H1 (cell line): ENCODE measurements around the gene YIPF2.

Source experiments
- POLR2A ChIP-seq, 2 experiments: IDR thresholded peaks; 1 replicate in 1 of 2; 2 replicates in 1 of 2; pipeline ENCODE4 v1.6.1; 2011; ENCODE audit warnings: low read depth in 2 of 2, low read length in 2 of 2, mild to moderate bottlenecking in 2 of 2; ENCODE audit errors: control extremely low read depth in 1 of 2
- RAD21 ChIP-seq, 2 experiments: IDR thresholded peaks in 1 of 2; conservative IDR thresholded peaks in 1 of 2; 2 replicates each; pipeline ENCODE4 v1.6.1; 2011; ENCODE audit warnings: low read depth in 2 of 2, low read length in 2 of 2, improper control_type of control experiment in 1 of 2, inconsistent platforms in 1 of 2, mild to moderate bottlenecking in 1 of 2, moderate library complexity in 1 of 2
- TEAD4 ChIP-seq: IDR thresholded peaks from 2 replicates; pipeline ENCODE4 v1.6.1; 2012; ENCODE audit warnings: low read depth, low read length, inconsistent platforms, mixed read lengths
- YY1 ChIP-seq: IDR thresholded peaks from 2 replicates; pipeline ENCODE4 v1.6.1; 2011; ENCODE audit warnings: low read depth, mild to moderate bottlenecking, low read length
- TF ChIP-seq, protein P1 (sequence below): IDR thresholded peaks from 2 replicates; pipeline ENCODE4 v1.6.1; 2011; ENCODE audit warnings: low read depth, mild to moderate bottlenecking, low read length; ENCODE audit not compliant: insufficient read depth
- TF ChIP-seq, protein P2 (sequence below), 3 experiments: IDR thresholded peaks; 1 replicate in 2 of 3; 2 replicates in 1 of 3; pipeline versions ENCODE4 v1.5.1 to v1.6.1; 2011; ENCODE audit warnings: low read length in 3 of 3, mild to moderate bottlenecking in 3 of 3, inconsistent platforms in 2 of 3, low read depth in 1 of 3, moderate library complexity in 1 of 3; ENCODE audit not compliant: insufficient read depth in 1 of 3; ENCODE audit errors: control extremely low read depth in 1 of 3

DNA sequence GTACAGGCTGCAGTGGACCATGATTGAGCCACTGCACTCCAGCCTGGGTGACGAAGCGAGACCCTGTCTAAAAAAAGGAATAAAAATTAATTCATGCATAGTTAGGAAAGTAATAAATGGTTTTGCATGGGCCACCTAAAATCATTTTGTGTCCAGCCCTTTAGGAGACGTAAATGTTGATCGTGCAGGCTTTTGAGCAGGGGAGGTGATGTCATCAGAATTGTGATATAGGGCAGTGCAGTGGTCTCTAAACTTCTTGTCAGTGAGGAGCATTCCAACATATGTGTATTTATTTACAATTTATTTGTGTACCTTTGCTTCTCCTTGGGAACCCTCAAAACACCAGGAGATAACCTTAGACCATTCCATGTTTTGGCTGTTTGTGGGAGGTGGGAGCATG is 35.4 kb upstream of the YIPF2 start:
- TF ChIP-seq, protein P1, sequence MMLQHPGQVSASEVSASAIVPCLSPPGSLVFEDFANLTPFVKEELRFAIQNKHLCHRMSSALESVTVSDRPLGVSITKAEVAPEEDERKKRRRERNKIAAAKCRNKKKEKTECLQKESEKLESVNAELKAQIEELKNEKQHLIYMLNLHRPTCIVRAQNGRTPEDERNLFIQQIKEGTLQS: no peak
- no peak for TF ChIP-seq POLR2A (IDR thresholded peaks at IDR 0.05; ENCODE audit: control extremely low read depth in 1 of 2, low read depth in 2 of 2, low read length in 2 of 2)
- TF ChIP-seq, protein P2, sequence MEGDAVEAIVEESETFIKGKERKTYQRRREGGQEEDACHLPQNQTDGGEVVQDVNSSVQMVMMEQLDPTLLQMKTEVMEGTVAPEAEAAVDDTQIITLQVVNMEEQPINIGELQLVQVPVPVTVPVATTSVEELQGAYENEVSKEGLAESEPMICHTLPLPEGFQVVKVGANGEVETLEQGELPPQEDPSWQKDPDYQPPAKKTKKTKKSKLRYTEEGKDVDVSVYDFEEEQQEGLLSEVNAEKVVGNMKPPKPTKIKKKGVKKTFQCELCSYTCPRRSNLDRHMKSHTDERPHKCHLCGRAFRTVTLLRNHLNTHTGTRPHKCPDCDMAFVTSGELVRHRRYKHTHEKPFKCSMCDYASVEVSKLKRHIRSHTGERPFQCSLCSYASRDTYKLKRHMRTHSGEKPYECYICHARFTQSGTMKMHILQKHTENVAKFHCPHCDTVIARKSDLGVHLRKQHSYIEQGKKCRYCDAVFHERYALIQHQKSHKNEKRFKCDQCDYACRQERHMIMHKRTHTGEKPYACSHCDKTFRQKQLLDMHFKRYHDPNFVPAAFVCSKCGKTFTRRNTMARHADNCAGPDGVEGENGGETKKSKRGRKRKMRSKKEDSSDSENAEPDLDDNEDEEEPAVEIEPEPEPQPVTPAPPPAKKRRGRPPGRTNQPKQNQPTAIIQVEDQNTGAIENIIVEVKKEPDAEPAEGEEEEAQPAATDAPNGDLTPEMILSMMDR (IDR thresholded peaks at IDR 0.05; ENCODE audit: control extremely low read depth in 1 of 3, insufficient read depth in 1 of 3, low read depth in 1 of 3, low read length in 3 of 3): no peak
- no peak for TF ChIP-seq YY1
- TF ChIP-seq RAD21 (IDR thresholded peaks at IDR 0.05 in 1 of 2, conservative IDR thresholded peaks at IDR 0.05 in 1 of 2; ENCODE audit: low read depth in 2 of 2, low read length in 2 of 2): no peak
- TF ChIP-seq TEAD4: no peak
